ENCODE measurements around the gene MCRIP2.
"Not testable (repeated sequence)": the region's sequence is repeated elsewhere in the genome, so short reads cannot be mapped to it uniquely, and the experiment has no call there.

The MCRIP2 gene

GRCh38 chr16:685967-686366, 44.3 kb downstream of the MCRIP2 start:
- in situ Hi-C loops (cut with HindIII; ENCODE audit: low pct_ligation_motif_present, low sequenced_read_pairs) = no loop called here
- H3K27me3 ChIP-seq (replicated peaks) = no peaks in the 10 kb centered on the region
- peaks cover 25% of the 10 kb centered on the region for H3K36me3 ChIP-seq (replicated peaks)
- no peak for DNase-seq
- H3K4me3 ChIP-seq (ENCODE audit: low read depth, low read length) = no peak overlapping the region
- no peak overlapping the region for H3K27ac ChIP-seq
- TF ChIP-seq CTCF (IDR thresholded peaks at IDR 0.05; ENCODE audit: low read depth, low read length, missing control alignments) = peak; percentile 61

- Histone ChIP-seq H3K27me3 (replicated peaks) (no peaks in the 10 kb centered on the region), H3K36me3 (replicated peaks) (peaks cover 23% of the 10 kb centered on the region), H3K27ac (no peak overlapping the region), H3K4me3 (ENCODE audit: low read depth, low read length) (no peak overlapping the region)
- DNase-seq = no peak
- in situ Hi-C loops (cut with HindIII; ENCODE audit: low pct_ligation_motif_present, low sequenced_read_pairs) = no loop called here
- no peak for TF ChIP-seq CTCF (IDR thresholded peaks at IDR 0.05; ENCODE audit: low read depth, low read length, missing control alignments)
These were observed 45.0 kb downstream of the MCRIP2 start for GRCh38 chr16:686459-687260.

- Histone ChIP-seq H3K4me3 (ENCODE audit: low read depth, low read length) (no peak overlapping the region), H3K27me3 (replicated peaks) (no peaks in the 10 kb centered on the region), H3K27ac (no peak overlapping the region), H3K36me3 (replicated peaks) (peaks cover 15% of the 10 kb centered on the region)
- no peak for DNase-seq
- TF ChIP-seq CTCF (IDR thresholded peaks at IDR 0.05; ENCODE audit: low read depth, low read length, missing control alignments) = no peak
- in situ Hi-C loops (cut with HindIII; ENCODE audit: low pct_ligation_motif_present, low sequenced_read_pairs) = no loop called here
These were observed 45.9 kb downstream of the MCRIP2 start for GRCh38 chr16:687499-687898.

- Histone ChIP-seq H3K36me3 (replicated peaks) (peaks cover 5% of the 10 kb centered on the region), H3K4me3 (ENCODE audit: low read depth, low read length) (peak overlapping the region; percentile 82)
These were observed 47.7 kb downstream of the MCRIP2 start for GRCh38 chr16:689175-689897.

GRCh38 chr16:691242-691641, 49.6 kb downstream of the MCRIP2 start:
- H3K4me3 ChIP-seq (ENCODE audit: low read depth, low read length); H3K27ac ChIP-seq; H3K36me3 ChIP-seq (replicated peaks); in situ Hi-C loops (cut with HindIII; ENCODE audit: low pct_ligation_motif_present, low sequenced_read_pairs); DNase-seq: not testable (repeated sequence)
- H3K27me3 ChIP-seq (replicated peaks) = peaks cover 30% of the 10 kb centered on the region

More at GRCh38 chr16:689175-689897, 47.7 kb downstream of the MCRIP2 start:
- Histone ChIP-seq H3K27ac (peak overlapping the region; percentile 67), H3K27me3 (replicated peaks) (peaks cover 13% of the 10 kb centered on the region)
- in situ Hi-C loops (cut with HindIII; ENCODE audit: low pct_ligation_motif_present, low sequenced_read_pairs) = no loop called here
- no peak for DNase-seq
- TF ChIP-seq CTCF (IDR thresholded peaks at IDR 0.05; ENCODE audit: low read depth, low read length, missing control alignments) = no peak

- no peak for TF ChIP-seq CTCF (IDR thresholded peaks at IDR 0.05; ENCODE audit: low read depth, low read length, missing control alignments)
- no peak overlapping the region for H3K27ac ChIP-seq
- peaks cover 31% of the 10 kb centered on the region for H3K27me3 ChIP-seq (replicated peaks)
- no peaks in the 10 kb centered on the region for H3K36me3 ChIP-seq (replicated peaks)
- no peak overlapping the region for H3K4me3 ChIP-seq (ENCODE audit: low read depth, low read length)
- in situ Hi-C loops (cut with HindIII; ENCODE audit: low pct_ligation_motif_present, low sequenced_read_pairs) = no loop called here
- no peak for DNase-seq
These were observed 50.9 kb downstream of the MCRIP2 start for GRCh38 chr16:692356-693108.
